Activated CD4-positive, alpha-beta T cell treated with anti-CD3 and anti-CD28 coated beads, Interleukin-10, Interleukin-2, amounts not matched to agents 100 ng/mL and 50 ng/mL, durations not matched to agents 16 hours and 8 hours (primary cell): Measurements from ENCODE around the gene DNM3.

ENCODE experiments used
- DNase-seq: peaks from one replicate; pipeline ENCODE4 v3.0.0-alpha.2; 2020

DNM3 gene

DNA sequence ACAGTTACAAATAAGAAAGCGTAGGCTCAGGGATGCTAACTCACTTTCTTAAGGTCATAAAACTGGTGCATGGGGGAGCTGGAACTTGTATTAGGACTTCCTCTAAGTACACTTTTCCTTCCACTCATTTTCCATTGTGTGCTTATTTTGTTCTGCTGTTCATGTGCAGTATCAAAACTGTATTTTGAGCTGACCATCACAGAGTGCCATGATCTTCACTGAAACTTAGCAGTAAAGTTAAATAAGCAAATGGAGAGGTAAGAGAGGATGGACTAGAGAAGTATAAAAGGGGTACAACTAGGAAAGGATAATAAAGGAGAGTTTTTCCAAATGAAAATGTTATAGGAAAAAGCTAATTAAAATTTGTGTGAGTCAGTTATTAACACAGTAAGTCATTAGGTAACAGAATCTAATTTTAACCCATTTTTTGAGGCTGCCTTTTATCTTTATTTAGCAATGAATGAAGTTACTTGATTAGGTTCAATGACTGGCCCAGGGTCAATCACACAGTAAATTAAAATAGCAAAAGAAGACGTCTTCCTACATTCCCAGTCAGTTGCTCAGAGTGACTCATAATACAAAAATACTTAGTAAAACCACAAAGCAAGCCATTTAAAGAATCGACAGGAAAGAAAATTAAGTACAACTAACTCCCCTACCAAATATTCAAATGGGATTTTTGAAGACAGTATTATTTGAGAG, 413.4 kb downstream of the DNM3 start:
- peak; percentile 60 for DNase-seq

DNA sequence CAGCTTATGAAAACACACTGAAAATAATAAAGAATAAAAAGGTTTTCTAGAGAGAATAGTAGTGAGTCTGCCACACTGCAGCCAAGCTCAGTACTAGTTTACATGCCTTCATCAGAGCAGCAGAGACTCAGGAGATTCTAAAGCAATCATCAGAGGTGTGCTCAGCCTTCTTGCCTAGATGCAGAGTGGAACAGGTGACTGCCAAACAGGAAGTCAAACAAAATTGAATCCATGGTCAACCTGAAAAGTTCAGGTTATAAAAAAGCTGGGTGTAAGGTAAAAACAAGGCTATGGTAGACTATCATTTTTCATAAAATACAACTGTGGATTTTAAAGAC, 413.9 kb downstream of the DNM3 start:
- DNase-seq: peak; percentile 34

DNA sequence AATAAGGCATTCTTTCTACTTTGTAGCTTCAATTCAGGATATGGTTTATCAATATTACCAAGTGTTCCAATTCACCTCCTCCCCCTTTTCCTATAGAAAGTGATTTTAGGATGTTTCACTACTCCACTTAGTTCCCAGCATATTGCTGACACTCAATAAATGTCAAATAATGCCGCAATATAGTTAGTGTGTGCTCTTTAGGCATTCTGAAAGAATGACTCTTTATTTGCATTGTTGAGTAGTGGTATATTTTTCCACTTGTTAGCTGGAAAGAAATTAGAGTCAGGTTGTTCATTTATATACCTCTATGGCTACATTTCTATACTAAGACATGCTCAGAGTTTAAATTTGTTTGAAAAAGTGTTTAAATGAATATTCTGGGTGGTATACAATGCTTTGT, 424.6 kb downstream of the DNM3 start:
- no peak for DNase-seq

DNA sequence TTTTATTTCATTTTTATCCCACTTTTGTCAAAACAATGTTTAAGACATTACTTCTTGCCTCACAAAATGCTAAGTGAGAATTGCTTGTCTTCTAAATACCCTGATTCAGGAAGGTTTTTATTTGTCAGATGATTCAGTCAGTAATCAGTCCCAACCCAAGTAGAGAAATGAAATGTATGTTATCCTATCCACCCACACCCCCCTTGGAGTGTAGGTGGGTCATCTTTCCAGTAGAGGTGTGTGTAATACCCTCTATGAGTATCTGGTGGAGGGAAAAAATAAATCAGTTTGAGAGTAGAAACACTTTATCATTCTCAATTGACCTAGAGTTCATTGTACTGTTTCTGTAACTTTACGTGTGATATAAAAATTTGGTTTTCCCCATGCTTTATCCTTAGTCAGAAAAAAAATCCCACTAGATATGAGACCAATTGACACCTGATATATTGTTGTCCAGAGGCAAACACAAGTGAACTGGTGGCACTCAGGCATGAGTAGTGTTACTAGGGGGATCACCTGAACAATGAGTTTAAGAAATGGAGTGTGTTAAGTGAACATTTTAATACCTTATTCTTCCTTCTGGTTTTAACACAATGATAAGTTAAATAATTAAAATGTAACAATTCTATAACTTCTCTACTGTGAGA, 425.4 kb downstream of the DNM3 start:
- peak; percentile 22 for DNase-seq

DNA sequence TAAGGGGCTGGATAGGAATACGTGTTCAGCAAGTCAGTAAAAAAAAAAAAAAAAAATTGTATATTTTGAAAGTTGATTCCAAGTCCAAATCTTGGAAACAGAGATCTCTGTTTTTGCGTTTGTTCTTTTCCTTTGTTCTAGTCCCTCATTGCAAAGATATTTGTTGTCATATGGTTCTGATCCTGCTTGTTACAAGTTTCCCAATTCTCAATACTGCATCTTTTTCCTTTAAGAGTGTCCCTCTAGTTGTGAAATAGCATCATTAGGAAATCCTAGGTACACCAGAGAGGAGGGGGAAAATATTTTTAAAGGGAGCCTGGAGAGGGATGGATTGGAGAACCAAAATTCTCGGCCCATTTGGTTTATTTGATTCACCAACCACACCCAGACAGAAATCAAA, 426.9 kb downstream of the DNM3 start:
- DNase-seq: no peak

DNA sequence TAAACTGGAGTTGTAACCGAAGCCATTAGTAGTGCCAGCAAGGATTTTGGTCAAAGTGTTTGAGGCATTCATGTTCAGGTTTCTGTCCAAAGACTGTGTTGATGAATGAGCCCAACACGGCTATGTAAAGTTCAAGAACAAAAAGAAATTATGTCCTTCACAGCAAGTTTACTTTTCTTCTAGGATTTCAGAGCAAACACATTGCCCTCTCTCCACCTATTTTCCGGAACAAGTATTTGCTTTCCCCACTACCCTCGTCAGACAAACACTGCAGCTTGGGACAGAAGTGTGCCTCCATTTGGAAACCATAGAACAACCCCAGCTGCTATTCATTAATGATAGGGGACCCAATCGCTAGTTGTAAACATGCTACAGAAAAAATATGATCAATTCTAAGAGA, 427.8 kb downstream of the DNM3 start:
- DNase-seq: no peak

DNA sequence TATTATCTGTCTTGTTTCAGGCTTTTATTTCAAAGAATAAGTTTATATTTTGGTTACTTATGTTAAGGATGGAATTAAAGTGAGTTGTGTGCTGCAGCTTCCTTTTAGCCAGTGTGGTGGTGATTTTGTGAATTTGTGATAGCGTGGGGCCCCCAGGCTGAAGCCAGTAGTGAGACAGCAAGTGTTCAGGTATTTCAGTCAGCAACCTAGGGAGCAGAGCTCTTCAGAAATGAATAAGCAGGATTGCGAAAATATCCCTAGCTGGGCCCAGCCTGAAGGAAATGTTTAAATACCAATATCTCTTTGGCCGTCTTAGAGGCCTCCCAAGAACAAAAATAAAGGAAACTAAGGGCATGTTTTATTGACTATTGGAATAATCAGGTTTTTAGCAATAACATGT, 428.3 kb downstream of the DNM3 start:
- DNase-seq: peak; percentile 86

DNA sequence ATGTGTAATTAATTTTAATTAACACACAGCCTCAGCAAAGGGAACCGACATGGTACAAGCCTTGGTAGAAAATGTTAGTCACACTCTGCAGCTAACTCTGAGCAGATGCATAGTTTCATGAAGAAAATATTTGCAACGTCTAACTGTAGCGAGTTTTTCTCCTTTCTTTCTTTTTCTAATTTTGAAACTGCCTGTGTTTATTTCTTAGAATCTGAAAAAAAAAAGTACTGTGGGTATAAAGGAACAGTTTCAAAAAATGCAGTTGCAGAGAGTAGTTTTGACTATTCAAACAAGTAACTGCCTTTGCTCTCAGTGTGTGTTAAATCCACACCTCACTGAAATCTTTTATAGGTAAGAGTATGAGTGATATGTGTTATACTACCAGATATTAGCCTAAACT, 429.3 kb downstream of the DNM3 start:
- DNase-seq: peak; percentile 78

DNA sequence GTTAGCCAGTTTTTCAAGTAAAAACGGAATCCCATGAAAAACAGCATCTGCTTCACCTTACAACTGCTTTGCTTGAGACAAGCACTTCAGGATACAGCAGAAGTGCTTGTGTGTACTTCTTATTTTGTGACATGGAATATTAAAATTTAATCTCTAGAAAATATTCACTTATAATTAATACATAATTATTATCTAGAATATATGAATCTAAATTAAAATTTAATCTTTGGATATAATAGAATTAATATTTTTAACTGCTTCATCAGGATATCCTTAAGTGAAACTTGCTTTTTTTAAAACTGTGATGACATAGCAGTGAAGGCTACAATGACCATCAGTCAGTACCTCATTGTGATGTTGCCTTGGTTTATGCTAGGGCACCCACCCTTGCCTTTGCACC, 430.8 kb downstream of the DNM3 start:
- DNase-seq: no peak

DNA sequence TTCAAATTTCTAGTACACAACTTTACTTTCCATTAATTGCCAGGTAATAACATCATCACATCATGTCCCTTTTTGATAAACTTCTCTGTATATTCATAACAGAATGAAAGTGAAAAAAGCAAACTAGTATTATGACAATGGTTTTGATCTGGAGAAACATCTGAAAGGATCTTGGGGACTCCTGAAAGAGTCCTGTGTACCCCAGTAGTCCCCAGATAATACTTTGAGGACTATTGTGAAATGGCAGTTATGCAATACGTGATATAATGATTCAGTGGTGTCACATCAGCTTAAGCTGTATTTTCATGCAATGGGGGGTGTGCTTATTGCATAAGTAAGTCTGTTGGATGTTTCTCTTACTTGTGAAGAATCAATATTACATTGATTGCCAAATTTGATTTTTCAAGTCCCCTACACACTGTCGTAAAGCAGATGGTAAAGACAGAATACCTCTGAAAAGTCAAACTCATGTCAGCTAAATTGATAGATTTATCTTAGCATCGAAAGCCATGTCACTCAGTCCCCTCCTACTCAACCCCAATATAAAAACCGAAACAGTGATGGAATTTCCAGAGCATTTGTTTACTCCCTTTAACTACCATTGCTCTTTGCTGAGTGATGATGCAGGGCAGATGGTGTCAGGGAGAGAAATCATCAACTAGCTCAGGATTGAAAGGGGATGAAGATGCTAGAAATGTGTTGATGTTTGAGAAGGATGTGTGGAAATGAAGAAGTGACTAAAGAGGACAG, 432.5 kb downstream of the DNM3 start:
- DNase-seq: peak; percentile 75

DNA sequence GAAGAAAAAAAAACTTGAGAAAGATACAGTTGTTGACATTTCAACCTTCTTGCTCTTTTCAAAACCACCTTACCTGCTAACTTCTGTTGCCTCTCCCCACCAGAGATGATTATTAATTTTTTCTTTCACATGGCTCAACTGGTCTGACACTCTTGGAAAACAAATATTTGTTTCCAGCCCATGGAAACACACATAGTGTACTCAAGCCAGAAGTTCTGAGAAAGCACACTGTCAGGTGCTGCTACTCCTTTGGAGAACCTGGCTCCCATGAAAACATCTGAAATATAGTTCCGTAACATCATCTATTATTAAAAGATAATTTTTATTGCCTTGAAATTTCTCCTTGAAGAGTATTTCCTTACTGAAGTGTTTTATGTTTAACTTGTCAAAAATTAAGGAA, 434.2 kb downstream of the DNM3 start:
- no peak for DNase-seq

DNA sequence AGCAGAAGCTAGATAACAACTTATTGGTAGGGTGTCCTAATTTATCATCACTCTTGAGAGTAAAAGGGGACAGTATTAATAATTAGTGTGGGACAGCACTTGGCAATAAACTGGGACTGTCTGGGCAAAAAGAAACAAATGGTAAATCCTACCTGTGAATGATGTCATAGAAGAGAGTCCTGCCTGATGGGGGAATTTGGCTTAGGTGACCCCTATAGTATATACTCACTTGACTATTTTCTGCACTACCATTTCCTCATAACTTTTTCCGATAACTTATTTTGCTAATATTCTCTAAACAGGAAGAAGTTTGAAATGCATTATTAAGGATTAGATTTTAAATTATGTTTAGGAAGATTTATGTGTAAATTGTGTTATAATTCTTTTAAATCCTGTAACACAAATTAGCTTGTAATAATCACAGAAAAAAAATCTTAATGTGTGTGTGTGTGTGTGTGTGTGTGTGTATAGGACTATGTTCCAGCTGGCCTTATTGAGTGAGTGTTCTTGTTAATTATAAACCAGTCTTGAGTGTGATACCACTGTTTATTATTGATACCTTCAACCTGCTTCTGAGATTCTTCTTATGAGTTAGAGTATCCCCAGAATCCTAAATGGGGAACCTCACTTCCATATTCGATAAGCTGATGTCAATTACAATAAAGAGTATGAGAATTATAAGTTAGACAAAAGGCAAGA, 435.0 kb downstream of the DNM3 start:
- no peak for DNase-seq

DNA sequence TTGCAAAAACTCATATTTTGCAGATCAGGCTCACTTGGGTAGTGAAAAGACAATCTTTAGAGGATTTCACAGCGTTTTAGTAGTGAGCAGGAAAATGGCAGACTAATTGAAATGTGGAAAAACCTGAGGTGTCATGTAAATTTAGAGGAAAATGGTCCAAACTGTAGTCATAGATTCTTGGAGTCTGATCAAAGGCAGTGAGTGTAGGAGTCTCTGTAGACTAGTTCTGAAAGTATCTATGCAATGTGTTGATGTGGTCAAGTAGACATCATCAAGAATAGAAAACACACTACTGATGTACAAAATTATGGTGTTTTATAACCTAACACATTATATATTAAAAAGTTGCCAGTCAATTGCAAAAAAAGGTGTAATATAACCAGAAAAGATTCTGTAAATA, 436.0 kb downstream of the DNM3 start:
- DNase-seq: no peak

DNA sequence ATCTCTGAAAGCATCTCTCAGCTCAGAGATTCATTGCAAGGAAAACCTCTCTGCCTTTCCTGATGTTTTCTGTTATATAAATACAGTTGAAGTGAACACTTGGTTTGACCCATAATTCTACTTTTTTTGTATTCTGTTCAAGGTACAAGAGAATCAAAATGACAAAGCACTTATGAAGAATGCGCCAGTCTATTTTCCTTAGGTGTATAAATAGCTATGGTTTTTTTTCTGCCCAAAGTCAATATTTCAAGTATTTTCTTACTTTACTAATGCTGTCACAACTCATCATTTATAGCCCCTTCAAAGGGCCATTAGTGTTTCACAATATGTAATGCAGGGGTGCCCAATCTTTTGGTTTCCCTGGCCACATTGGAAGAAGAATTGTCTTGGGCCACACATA, 436.7 kb downstream of the DNM3 start:
- no peak for DNase-seq

DNA sequence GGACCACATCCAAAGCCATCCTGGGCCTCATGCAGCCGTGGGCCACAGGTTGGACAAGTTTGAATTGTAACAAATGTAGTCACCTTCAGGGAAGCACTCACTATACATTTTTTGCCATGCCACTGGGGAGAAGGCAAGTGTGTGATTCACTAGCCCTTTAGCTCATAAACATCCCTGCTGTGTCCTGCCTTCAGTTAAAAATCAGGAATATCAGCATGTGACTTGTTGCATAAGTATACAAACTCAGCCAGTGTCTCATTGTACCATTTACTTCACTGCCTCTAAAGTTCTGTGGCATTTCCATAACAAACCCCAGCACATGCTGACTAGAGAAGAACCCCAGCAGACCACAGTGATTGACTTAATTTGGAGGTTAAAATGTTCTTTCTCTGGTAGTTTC, 437.2 kb downstream of the DNM3 start:
- DNase-seq: no peak

DNA sequence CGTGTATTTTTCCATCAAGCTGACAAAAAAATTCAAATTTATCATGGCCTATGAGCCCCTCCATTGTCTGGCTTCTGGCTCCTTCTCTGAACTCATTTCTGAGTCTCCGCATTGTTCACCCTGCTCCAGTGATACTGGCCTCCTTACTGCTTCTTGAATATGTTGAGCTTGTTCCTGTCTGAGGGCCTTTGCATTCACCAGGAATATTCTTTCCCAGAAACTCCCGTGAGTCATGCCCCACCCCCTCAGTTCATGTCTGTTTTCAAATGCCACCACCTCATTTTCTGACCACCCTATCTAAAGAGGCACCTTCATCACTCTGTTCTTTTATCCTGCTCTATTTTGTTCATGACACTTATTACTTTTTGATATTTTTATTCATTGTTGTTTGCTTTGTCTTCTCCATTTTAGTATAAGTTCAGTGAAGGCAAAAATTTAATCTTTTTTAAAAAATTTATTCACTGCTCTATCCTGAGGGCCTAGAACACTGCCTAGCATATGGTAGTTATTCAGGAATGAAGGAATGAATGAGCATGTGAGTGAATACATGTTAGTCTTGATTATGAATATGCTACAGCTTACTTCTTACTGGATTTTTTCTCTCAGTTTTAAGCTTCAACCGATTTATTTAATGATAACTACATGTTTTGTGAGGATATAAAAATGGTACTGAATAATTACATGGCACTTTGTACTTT, 438.8 kb downstream of the DNM3 start:
- no peak for DNase-seq

DNA sequence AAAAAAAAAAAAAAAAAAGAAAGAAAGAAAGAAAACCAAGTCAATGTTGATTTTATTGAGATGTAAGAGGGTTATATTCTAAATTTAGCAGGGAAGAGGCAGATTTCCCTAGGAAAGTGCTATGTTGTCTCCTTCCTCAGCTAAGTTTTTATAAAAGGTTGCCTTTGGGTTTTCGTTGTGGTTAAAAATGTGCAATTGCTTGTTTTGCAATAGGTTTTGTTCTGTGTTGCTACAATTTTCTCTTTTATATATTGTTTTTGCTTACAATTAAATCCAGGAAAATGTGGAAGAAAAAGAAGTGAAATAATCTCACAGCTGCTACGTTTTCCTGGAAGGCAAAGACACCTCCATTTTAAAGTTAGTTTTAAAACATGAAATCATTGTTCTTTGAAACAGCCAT, 442.5 kb downstream of the DNM3 start:
- DNase-seq: no peak

DNA sequence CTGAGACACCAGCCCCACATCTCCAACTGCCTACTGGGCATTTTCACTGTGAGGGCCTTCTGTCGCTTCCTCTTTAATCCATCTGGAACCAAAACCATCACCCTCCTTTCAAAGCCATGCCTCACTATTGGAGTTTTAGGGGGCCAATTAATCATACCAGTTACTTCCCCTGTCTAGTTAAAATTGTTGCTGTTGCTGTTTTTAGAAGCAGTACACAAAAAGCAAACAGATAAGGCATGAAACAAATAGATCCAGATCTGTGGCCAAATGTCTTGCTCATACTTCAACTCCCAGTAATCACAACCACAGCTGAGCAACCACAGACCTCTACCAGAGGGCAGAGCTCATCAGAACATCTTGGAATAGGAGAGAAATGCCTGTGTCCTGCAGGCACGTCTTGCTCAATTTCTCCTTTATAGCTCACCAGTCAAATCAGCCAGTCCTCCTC, 445.4 kb downstream of the DNM3 start:
- DNase-seq: peak; percentile 54

DNA sequence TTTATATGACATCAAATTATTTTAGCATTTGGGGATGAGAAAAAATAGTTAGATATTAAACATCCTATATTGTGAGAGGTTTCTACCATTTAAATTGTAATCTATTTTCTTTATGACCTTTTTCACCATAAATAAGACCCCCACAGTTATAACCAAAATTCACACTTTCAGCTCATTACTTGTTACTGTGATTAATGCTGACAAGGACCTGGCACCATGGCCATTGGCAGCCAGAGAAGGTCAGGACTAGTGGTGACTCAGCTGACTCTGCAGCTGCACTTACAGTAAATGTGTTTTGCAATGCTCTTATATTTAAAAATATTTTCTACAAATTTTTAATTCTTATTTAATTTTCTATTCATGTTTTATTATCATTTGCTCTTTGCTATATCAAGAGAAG, 445.9 kb downstream of the DNM3 start:
- no peak for DNase-seq

DNA sequence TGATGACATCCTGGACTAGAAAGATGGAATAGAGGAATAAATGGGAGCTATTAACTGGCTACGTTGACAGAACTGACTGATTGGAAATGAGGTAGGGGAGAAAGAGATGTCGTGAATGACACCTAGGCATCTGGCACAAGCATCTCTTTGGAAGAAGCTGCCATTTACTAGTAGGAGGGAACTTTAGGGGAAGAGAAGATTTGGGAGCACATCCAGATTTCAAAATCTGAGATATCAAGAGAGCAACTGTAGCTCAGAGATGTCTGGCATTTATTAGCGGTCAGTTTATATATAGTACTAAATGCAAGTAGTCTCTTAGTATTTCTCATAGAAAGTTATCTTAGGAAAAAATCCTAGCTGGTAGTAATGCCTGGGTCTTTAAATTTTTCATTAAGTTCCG, 447.3 kb downstream of the DNM3 start:
- no peak for DNase-seq

DNA sequence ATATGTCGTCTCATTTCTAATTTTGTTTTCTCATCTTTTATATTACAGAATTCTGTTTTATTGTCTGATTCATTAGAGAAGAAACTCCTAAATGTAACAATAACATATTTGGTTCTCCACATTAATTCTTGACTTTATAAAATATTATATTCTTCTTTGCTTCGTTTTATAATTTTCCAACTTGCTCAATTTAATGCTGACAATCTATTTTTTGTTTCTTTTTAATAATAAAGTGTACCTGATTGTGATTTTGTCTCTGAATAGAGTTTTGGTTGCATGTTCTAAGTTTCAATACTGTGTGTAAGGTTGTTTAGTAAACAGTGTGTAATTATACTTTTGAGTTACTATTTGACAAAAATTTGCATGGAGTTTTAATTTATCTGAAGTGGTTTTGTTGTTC, 448.1 kb downstream of the DNM3 start:
- DNase-seq: no peak

DNA sequence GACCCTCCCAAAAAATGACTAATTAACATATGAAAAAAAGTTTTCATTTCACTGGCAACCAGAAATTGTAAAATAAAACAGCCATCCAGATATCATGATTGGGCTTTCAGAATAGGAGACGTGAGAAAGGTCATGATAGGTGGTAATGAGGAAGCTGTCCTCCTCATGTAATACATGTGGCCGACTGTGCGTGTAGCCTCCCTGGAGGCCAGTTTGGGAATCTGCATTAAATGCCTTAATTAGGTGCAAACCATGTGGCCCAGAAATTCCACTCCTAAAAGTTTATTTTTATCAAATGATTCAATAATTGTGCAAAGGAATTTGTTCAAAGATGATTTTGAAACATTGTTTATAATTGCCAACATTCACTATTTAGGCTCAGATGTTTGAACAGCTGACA, 451.5 kb downstream of the DNM3 start:
- DNase-seq: no peak

DNA sequence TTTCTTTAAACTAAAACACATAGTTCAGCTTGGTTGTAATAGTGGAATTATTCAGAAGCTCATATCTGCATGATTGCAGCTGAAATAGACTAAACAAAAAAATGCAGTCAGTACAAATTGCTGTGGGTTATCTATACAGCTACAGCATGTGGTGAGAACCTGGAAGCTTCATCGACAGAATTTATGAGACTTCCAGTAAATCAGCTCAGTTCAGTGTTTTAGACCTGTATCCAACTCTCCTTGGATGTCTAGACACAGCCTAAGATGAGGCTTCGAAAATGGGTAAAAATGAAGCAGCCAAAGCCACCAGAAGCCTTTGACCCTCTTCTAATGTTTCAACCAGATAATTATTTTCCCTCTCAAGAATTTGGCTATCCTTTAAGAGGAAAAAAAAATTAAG, 452.1 kb downstream of the DNM3 start:
- DNase-seq: no peak
